HG02571 (cell line): ENCODE data around the gene SH3RF3.

Experiments used
- ATAC-seq: cut with Tn5 transposase; IDR thresholded peaks from one replicate; pipeline ENCODE4 v1.9.1; 2021; ENCODE audit warnings: mild to moderate bottlenecking, moderate library complexity; ENCODE audit not compliant: unreplicated experiment

Gene SH3RF3

GRCh38 chr2:109128616-109129355, at the start of gene SH3RF3:
TSS of gene SH3RF3 (plus strand) at chr2:109129205.
- no peak for ATAC-seq

- no peak for ATAC-seq
Measured at GRCh38 chr2:109079590-109079989, 49.4 kb upstream of the SH3RF3 start.

- no peak for ATAC-seq
Measured at GRCh38 chr2:109080109-109080508, 48.9 kb upstream of the SH3RF3 start.

GRCh38 chr2:109080757-109081156, 48.2 kb upstream of the SH3RF3 start:
- no peak for ATAC-seq

GRCh38 chr2:109081374-109081773, 47.6 kb upstream of the SH3RF3 start:
- no peak for ATAC-seq

GRCh38 chr2:109083771-109084170, 45.2 kb upstream of the SH3RF3 start:
- ATAC-seq, result no peak

- ATAC-seq, result no peak
Measured at GRCh38 chr2:109084341-109084740, 44.7 kb upstream of the SH3RF3 start.

GRCh38 chr2:109085912-109086742, 42.9 kb upstream of the SH3RF3 start:
- no peak for ATAC-seq

GRCh38 chr2:109086743-109087020, 42.3 kb upstream of the SH3RF3 start:
- ATAC-seq, result no peak

- ATAC-seq, result no peak
Measured at GRCh38 chr2:109087055-109087663, 41.8 kb upstream of the SH3RF3 start.

GRCh38 chr2:109089602-109090300, 39.3 kb upstream of the SH3RF3 start:
- no peak for ATAC-seq

GRCh38 chr2:109091526-109091925, 37.5 kb upstream of the SH3RF3 start:
- ATAC-seq, result no peak

GRCh38 chr2:109094144-109094543, 34.9 kb upstream of the SH3RF3 start:
- no peak for ATAC-seq

GRCh38 chr2:109098251-109098920, 30.6 kb upstream of the SH3RF3 start:
- no peak for ATAC-seq

- no peak for ATAC-seq
Measured at GRCh38 chr2:109098921-109099273, 30.1 kb upstream of the SH3RF3 start.

GRCh38 chr2:109102588-109103233, 26.3 kb upstream of the SH3RF3 start:
- ATAC-seq, result no peak

- no peak for ATAC-seq
Measured at GRCh38 chr2:109105113-109105512, 23.9 kb upstream of the SH3RF3 start.

- no peak for ATAC-seq
Measured at GRCh38 chr2:109108740-109109139, 20.3 kb upstream of the SH3RF3 start.

GRCh38 chr2:109109342-109109741, 19.7 kb upstream of the SH3RF3 start:
- no peak for ATAC-seq

- no peak for ATAC-seq
Measured at GRCh38 chr2:109110170-109110569, 18.8 kb upstream of the SH3RF3 start.
